Suppressor macrophage treated with lipopolysaccharide for 1 hour (primary cell): ENCODE data around the gene TRAFD1.
"Not testable (repeated sequence)": the region's sequence is repeated elsewhere in the genome, so short reads cannot be mapped to it uniquely, and the experiment has no call there.

Experiments used
- DNase-seq, 3 donors: peaks; one replicate each; pipeline ENCODE4 v3.0.0-alpha.2; 2020 to 2022

Gene TRAFD1

DNA sequence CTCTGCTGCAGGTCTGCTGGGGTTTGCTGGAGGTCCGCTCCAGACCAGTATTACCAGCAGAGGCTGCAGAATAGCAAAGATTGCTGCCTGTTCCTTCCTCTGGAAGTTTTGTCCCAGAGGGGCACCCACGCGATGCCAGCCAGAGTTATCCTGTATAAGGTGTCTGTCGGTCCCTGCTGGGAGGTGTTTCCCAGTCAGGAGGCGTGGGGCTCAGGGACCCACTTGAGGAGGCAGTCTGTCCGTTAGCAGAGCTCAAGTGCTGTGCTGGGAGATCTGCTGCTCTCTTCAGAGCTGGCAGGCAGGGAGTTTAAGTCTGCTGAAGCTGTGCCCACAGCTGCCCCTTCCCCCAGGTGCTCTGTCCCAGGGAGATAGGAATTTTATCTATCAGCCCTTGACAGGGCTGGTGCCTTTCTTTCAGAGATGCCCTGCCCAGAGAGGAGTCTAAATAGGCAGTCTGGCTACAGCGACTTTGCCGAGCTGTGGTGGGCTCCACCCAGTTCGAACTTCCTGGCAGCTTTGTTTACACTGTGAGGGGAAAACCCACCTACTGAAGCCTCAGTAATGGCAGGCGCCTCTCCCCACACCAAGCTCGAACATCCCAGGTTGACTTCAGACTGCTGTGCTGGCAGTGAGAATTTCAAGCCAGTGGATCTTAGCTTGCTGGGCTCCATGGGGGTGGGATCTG lies 33.2 kb downstream of the TRAFD1 start:
- not testable (repeated sequence) for DNase-seq

- DNase-seq = no peak
Observed at GRCh38 chr12:112159146-112159541, 33.8 kb downstream of the TRAFD1 start.

- DNase-seq = no peak
Observed at GRCh38 chr12:112160611-112161010, 35.3 kb downstream of the TRAFD1 start.

GRCh38 chr12:112161711-112162110 lies 36.4 kb downstream of the TRAFD1 start:
- no peak for DNase-seq

DNA sequence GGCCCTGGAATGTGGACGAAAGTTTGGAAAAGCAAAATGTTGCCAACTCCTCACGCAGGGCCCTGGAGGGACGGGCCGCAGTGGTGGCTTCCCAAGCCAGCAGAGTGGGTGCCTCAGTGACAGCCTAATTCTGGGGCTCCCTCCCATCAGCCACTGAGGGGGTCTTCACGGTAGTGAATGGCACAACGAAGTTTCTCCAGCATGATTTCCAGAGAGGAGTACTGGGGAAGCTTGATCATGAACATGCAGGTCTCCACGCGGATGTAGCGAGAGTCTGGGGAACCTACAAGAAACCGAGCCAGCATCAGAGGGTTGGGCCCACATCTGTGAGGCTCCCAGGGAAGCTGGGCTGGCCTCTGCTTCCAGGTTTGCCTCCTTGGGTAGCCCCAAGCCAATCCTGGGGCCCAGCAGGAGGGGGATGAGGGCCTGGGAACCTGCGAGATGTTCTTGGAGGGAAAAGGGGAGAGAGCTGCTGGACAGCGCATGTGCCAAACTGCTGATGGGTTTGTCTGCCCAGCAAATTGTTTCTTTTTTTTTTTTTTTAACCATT lies 37.0 kb downstream of the TRAFD1 start:
- DNase-seq = no peak

DNA sequence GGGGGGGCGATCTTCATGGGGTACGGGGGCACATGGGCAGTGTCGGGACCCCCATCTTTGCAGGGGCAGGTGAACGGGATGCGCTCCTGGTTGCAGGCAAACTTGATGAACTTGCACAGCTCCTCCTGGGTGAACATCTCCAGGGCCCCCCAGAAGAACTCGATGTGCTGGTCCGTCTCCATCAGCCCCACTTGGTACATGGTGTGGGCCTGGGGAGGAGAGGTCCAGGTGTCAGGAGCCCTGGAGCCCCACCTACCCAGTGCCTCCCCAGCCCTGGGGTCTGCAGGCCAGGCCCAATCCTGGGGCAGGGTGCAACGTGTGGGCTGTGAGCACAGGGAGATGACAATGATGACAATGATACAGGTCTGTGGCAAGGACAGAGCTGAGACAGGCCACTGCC lies 37.7 kb downstream of the TRAFD1 start:
- no peak for DNase-seq

GRCh38 chr12:112163471-112163991 lies 38.2 kb downstream of the TRAFD1 start:
- DNase-seq = no peak

DNA sequence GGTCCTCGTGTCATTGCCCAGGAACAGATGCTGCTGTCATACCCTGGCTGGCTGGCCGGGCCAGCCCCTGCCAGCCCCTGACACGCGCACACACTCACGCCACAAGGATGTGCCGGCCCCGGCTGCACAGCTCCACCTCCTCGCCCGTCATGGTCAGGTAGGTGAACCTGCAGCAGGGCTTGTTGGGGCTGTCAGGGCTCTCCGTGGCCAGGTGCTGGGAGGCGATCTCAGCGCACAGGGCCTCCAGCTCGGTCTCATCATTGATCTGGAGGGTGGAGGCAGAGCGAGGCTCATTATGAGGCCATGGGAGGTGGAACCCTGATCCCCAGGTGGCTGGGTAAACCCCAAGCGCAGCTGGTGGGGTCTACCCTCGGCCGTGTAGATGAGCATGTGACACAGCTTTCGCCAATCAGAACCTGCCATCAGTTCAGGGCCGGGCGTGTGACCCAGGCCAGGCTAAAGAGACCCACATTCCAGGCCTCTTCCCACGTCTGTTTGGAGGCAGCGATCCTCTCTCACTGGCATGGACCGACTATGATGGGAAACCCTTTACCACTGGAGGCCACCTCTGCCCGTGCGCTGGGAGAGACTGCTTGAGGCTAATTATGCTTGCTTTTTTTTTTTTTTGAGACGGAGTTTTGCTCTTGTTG lies 38.8 kb downstream of the TRAFD1 start:
- DNase-seq = no peak

DNA sequence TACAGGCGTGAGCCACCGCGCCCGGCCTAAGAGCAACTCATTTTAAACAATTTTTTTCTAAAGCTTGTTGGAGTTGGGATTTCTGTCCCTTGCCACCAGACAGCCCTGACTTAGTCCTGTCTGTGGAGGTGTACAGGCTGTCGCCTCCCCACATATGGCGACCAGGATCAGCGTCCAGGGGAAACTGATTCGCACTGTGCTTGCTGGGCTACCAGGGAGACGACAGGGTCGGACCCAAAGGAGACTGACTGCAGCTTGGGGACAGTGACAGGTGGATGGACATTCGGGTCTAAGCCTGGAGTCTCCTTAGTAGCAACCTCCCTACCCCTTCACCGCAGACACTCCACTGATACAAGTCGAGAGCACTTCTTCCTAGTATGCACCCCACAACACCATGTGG lies 40.3 kb downstream of the TRAFD1 start:
- DNase-seq = no peak

DNA sequence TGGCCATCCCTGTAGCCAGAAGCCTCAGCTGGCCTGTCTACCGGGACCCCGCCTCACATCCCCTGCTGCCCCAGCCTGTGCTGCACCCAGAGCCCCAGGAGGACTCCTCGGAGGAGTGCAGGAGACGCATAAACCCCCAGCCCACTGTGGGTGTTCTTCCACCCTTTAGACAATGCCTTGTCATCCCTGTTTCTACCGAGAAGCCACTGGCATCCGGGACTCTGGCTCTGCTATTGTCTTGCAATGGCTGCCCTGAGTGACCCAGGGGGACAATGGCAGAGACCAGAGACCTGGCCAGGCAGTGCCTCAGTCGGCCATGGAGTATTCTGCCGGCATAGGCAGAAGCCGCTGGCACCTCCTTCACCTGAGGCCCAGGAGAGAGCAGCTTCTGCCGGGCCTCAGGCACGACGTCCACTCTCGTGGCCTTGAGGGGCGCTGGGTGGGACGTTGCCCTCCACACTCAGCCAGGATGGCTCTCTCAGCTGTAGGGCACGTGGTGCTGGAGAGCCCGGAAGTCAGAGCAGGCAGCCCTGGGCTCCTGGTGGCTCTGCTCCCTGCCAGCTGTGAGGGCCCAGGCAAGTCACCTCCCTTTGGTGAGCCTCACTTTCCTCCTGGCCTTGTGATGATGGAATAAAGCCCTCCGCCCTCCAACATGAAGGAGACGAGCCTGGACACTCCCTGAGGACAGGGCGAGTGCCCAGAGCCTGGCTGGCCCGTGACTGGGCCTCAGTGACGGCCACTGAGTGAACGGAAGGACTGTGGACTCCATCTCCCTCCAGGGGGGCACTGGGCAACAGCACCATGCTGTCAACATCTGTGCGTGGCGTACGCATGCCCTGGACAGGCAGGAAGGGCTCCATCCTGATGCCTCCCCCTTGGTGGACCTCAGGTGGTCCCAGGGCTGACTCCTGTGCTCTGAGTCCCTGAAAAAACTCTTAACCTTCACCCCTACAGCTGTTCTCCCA lies 41.0 kb downstream of the TRAFD1 start:
- DNase-seq = no peak

- no peak for DNase-seq
Observed at GRCh38 chr12:112167031-112167461, 41.7 kb downstream of the TRAFD1 start.

DNA sequence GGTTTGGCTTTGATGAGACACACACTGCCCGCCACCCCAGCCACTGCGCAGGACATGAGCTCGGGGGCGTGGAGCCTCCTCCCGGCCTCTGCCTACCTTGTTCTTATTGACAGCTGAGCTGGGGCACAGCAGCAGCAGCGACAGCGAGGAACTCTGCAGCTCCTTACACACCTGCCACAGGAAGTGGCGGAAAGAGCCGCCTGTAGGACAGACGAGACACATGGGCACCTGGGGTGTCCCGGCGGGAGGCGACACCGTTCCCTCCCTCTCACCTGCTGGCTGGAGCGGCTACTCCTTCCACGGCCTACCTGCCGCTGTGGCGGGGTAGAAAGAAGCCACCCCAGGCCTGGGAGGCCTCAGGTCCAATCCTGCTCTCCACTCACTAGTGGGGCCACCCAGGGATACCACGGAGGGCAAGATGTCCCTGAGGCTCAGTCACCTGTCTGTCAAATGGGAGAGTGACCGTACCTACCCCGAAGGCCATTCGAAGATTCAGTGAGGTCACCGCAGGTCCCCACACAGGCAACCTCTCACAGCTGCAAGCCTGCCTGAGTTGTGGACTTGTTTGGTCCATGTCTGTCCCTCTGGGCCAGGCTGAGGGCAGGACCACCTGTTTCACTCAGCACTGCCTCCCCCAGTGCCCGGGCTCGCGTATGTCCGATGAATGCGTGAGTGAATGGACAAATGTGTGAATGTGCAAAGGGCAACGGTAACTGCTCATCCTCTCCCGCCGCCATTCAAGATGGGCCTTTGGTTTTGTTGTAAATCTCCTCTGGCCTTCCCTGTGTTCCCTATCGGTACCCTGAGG lies 42.6 kb downstream of the TRAFD1 start:
- no peak for DNase-seq

- DNase-seq = no peak
Observed at GRCh38 chr12:112168561-112168971, 43.2 kb downstream of the TRAFD1 start.

GRCh38 chr12:112169161-112169872 lies 44.0 kb downstream of the TRAFD1 start:
- DNase-seq = no peak

DNA sequence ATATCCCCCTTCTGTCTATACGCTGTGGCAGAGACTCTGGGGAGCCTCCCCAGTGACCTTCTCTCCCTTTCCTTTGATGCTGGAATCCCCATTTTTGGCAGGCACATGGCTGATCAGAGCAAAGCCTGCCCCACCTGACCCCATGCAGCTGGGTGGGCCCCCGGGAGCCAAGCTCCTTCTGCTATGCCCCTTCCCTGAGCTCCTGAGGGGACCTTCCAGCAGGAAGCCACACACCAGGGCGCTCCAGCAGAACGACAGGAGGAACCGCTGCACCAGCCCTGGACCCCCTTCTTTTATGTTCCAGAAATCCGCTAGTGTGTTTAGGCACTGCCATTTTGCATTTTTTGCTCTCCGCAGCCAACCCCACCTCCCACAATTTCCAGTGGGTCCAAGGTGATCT lies 44.6 kb downstream of the TRAFD1 start:
- DNase-seq = no peak

- DNase-seq = peak in 2 of 3 donors; percentile 35 to 44
Observed at GRCh38 chr12:112170376-112170775, 45.0 kb downstream of the TRAFD1 start.

DNA sequence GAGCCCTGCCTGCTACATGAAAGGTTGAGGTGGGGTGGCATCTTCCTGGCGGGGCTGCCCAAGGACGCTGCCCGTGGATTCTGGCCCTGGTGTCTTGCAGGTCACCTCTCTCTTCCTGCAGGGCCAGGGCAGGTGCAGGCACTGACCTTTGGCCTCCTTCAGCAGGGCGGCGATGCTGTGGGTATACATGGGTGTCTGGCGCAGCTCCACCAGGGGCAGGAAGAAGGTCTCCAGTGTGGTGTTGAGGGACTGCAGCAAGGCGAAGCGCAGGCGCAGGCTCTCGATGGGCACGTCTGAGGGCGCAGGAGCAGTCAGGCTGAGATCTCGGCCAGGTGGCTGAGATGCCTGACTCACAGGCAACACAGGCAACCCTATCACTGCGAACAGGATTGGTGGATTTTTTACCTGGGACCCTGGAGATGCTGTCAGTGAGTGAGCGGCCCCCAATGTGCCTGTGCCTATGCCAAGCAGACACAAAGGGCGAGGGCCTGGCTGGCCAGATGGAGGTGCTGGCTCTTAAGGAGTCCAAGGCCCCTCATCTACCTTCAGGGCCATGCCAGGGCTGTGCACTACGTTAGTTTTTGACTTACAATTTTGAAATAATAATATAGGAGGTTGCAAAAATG lies 45.7 kb downstream of the TRAFD1 start:
- DNase-seq = no peak

DNA sequence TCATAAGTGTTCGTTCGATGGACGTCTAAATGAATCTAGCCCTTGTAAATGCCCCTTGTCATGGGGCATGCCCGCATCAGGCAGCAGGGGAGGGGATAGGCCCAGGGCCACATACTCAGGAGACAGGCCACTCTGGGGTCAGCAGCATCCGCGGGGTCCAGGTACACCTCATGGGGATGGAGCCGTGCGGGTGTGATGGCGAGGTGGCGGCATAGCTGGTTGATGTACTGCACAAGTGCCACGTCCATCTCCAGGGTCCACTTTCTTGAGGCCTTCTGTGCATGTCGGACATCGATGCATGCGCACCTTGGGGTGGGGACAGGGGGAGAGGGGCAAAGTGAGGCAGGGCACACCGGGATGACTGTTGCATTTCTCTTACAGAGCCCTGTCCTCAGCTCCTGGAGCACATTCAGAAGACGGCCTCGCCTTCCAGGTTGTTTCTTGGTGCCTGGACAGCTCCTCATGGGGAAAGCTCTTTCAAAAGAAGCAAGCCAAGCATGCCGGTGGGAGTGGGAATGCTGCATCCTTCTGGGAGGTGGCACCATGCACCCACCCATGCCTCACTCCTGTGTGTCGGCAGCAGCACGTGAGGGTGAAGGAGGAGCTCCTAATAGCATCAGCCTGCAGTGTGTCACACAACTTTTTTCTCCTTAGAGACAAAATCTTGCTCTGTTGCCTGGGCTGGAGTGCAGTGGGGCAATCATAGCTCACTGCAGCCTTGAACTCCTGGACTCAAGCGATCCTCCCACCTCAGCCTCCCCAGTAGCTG lies 47.4 kb downstream of the TRAFD1 start:
- no peak for DNase-seq

DNA sequence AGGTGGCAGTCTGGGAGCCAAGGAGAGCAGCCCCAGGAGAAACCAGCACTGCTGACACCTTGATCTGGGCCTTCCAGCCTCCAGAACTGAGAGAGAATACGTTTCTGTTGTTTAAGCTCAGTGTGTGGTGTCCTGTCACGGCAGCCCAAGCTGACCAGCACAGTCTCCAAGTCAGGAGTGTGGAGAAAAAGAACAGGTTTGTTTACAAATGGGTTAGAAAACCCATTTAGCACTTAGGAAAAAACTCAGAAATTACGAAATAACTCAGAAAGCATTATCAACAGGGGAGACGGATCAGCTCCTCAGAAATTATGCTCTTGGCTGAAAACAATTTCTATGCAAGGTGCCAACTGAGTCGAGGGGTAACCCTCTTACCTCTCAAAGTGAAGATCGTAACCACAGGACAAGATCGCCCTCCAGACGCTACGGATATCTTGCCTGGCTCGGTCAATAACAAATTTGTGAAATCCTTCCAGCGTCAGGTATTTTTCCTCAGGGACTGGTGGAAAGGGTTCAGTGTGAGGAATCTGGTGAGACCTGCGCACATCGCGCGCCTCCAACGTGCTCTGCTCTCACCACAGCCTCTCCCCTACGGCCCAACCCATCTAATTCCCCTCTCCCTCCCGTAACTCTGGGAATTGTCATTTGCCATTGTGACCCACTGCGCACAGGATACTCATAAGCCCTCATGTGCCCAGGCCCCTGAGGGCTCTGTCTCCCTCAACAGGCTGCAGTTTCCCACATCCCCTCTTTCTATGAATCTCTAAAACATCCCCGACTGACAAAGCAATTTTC lies 50.2 kb downstream of the TRAFD1 start:
- DNase-seq = no peak
